Dermis blood vessel endothelial cell (primary cell): ENCODE data around the gene RASA3. TPM values are rescaled to one million over a fixed set of nuclear protein-coding genes. Genes with fewer than 3 reads are reported as not detected.

ENCODE experiments used
- DNase-seq: peaks from one replicate; pipeline ENCODE4 v3.0.0; 2010
- total RNA-seq: library from RNA; depleted of rRNA; stranded (reverse); fragments of >200 nt; gene quantifications from 2 replicates; pipeline ENCODE4 v1.2.3, GENCODE V29; 2014

RASA3 gene
- total RNA-seq, 1 donor from 2014 or later = 35.4 TPM

- DNase-seq = no peak
These were observed 34.3 kb downstream of the RASA3 start for GRCh38 chr13:114097893-114098688.

- DNase-seq = no peak
These were observed 35.1 kb downstream of the RASA3 start for GRCh38 chr13:114097212-114097892.

- no peak for DNase-seq
These were observed 35.6 kb downstream of the RASA3 start for GRCh38 chr13:114096811-114097211.

- no peak for DNase-seq
These were observed 36.4 kb downstream of the RASA3 start for GRCh38 chr13:114096031-114096485.

GRCh38 chr13:114095486-114095885, 36.9 kb downstream of the RASA3 start:
- no peak for DNase-seq

- DNase-seq = no peak
These were observed 39.3 kb downstream of the RASA3 start for GRCh38 chr13:114093118-114093517.

- no peak for DNase-seq
These were observed 40.0 kb downstream of the RASA3 start for GRCh38 chr13:114092468-114092867.

- DNase-seq = no peak
These were observed 41.9 kb downstream of the RASA3 start for GRCh38 chr13:114090476-114090875.

GRCh38 chr13:114089751-114090400, 42.5 kb downstream of the RASA3 start:
- no peak for DNase-seq

GRCh38 chr13:114089341-114089740, 43.1 kb downstream of the RASA3 start:
- DNase-seq = no peak

- no peak for DNase-seq
These were observed 43.6 kb downstream of the RASA3 start for GRCh38 chr13:114088863-114089262.

- no peak for DNase-seq
These were observed 44.2 kb downstream of the RASA3 start for GRCh38 chr13:114088234-114088633.

- DNase-seq = no peak
These were observed 45.0 kb downstream of the RASA3 start for GRCh38 chr13:114087430-114087829.

- no peak for DNase-seq
These were observed 49.4 kb downstream of the RASA3 start for GRCh38 chr13:114082849-114083645.

GRCh38 chr13:114081761-114082681, 50.4 kb downstream of the RASA3 start:
- DNase-seq = no peak

GRCh38 chr13:114080739-114081561, 51.5 kb downstream of the RASA3 start:
- no peak for DNase-seq

- DNase-seq = no peak
These were observed 52.6 kb downstream of the RASA3 start for GRCh38 chr13:114079601-114080536.

GRCh38 chr13:114078461-114079451, 53.7 kb downstream of the RASA3 start:
- no peak for DNase-seq
